NCI-H1436 treated with DMSO at 0.1 percent for 48 hours (cell line): ENCODE measurements around the gene GABRE.
"Not testable (repeated sequence)": the region's sequence is repeated elsewhere in the genome, so short reads cannot be mapped to it uniquely, and the experiment has no call there.

Experiments used
- DNase-seq: peaks from one replicate; lab custom pipeline; 2025; lab: John Stamatoyannopoulos, UW

The GABRE gene

DNA sequence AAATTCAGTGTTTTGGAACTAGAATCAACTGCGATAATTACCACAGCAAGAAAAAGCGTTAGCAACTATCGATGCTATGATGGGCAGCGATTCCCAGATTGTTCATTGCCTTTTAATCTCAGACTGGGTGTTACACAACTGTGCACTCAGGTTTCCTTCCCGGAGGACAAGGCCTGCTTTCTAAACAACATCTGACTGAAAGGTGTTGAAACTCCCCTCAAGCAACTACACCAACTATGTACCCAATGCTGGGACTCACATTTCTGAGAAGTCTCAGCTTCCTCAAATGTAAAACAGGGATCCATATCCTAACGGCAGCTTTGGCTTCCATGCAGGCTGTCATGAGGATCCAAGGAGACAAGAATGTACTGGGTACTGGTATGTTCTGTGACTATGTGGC, 8.2 kb downstream of the GABRE start:
- no peak for DNase-seq

- no peak for DNase-seq
These were observed 12.4 kb downstream of the GABRE start for GRCh38 chrX:151962034-151962433.

GRCh38 chrX:151958101-151958500, 16.4 kb downstream of the GABRE start:
- no peak for DNase-seq

DNA sequence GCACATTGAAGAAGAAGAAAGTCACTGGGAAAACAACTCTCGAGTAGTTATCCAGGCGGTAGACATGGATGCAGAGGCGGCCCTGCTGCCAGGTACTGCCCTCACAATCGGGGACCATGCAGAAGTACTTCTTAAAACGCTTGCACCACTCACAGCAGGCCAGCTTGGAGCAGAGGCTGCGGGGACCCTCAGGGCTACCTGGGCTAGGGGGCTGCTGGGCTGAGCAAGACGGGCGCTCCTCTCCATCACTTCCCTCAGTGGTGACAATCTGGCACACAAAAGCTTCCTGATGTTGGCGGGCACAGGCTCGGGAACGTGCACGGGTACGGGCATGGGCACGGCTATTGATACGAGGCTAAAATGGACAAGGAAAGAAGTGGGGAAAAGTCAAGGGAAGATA, 19.7 kb downstream of the GABRE start:
- DNase-seq, result no peak

DNA sequence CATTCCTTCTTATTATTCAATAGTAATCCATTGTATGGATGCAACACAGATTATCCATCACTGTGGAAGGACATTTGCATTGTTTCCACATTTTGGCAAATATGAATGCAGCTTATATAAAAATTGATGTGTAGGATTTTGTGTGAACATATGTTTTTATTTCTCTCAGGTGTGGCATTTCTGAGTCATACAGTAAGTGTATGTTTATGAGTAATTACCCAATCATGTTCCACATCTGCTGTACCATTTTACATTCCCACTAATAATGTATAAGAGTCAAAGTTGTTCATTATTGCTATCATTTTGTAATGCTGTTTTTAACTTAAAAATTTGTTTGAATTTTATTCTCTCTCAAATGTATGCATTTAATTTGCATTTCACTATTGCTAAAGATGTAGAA, 36.3 kb downstream of the GABRE start:
- no peak for DNase-seq

GRCh38 chrX:151935358-151935757, 39.1 kb downstream of the GABRE start:
- no peak for DNase-seq

DNA sequence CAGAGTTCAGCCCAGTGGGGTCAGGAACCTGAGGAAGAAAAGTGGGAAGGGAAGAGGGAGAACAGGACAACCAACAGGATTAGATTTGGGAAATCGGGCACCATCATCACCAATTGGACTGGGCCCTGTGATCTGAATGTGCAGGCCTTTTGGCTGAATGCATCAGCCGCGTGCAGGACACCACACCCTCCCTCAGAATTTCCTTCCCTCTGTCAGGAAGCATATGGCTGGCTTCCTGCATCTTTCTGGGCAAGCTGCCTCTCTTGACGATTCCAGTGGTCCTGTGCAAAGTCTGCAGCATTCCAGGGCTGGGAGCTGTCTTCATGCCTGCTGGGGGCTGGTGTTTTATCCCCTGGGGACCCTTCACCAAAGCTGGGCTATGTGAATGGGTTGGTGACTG, 45.4 kb downstream of the GABRE start:
- no peak for DNase-seq

DNA sequence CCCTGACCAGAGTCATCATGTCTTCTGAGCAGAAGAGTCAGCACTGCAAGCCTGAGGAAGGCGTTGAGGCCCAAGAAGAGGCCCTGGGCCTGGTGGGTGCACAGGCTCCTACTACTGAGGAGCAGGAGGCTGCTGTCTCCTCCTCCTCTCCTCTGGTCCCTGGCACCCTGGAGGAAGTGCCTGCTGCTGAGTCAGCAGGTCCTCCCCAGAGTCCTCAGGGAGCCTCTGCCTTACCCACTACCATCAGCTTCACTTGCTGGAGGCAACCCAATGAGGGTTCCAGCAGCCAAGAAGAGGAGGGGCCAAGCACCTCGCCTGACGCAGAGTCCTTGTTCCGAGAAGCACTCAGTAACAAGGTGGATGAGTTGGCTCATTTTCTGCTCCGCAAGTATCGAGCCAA, 50.8 kb downstream of the GABRE start:
- no peak for DNase-seq

DNA sequence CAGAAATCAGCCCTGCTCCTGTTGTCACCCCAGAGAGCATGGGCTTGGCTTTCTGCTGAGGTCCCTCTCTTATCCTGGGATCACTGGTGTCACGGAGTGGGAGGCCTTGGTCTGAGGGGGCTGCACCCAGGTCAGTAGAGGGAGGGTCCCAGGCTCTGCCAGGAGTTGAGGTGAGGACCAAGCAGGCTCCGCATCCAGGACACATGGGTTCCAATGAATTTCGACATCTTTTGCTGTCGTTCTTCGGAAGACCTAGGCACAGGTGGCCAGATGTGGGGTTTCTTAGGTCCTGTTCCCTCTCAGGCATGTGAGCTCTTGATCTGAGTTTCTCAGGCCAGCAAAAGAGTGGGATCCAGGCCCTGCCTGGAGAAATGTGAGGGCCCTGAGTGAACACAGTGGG, 51.8 kb downstream of the GABRE start:
- DNase-seq, result no peak

- DNase-seq, result no peak
These were observed 52.6 kb downstream of the GABRE start for GRCh38 chrX:151921866-151922265.

DNA sequence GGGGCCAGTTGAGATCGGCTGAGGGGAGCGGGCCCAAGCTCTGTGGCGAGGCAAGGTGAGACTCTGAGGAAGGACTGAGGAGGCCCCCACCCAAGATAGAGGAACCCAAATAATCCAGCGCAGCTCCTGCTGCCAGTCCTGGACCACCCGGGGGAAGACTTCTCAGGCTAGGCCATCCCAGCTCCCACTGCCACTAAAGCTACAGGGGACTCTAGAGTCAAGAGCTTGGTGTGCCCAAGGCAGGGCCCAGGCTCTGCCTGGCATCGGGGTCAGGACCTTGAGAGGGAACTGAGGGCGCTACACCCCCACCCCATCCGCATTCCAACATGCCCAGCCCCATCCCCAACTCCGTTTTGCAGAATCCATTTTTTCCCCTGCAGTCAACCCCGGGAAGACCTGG, 53.2 kb downstream of the GABRE start:
- no peak for DNase-seq

DNA sequence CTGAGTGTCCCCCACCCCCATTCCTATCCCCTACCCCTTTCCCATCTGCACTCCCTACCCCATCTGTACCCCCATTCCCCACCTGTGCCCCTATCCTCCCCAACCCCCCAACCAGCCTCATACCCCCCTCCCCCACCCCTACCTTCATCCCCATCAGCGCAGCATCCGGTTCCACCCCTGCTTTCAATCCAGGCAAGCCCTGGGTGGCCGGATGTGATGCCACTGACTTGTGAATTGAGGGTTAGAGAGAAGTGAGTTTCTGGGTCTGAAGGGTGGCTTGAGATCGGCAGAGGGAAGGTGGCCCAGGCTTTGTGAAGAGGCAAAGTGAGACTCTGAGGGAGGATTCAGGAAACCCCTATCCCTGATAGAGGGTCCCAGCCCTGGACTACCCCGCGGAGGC, 53.9 kb downstream of the GABRE start:
- DNase-seq, result no peak

DNA sequence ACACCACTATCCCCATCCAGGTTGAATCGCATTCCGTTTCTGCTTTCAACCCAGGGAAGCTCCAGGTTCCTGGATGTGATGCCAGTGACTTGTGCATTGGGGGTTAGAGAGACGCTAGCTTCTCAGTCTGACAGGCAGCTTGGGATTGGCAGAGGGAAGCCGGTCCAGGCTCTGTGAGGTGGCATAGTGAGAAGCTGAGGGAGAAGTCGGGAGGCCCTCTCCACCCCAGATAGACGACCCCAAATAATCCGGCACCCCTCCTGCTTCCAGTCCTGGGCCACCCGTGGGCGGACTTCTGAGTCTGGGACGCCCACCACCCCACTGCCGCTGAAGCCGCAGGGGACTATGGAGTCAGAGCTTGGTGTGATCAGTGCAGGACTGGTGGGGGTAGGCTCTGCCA, 54.4 kb downstream of the GABRE start:
- no peak for DNase-seq

GRCh38 chrX:151919610-151920009, 54.9 kb downstream of the GABRE start:
- no peak for DNase-seq

DNA sequence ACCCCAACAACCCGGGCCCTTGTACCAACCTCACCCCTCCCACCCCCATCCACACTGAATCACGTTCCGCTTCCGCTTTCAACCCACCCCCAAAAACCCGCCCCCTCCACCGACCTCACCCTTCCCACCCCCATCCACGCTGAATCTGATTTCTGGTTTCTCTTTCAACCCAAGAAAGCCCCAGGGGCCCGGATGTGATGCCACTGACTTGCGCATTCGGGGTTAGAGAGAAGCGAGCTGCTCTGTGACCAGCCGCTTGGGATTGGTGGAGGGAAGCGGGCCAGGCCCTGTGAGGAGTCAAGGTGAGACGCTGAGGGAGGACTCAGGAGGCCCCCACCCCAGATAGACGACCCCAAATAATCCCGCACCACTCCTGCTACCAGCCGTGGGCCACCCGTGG, 55.7 kb downstream of the GABRE start:
- not testable (repeated sequence) for DNase-seq

DNA sequence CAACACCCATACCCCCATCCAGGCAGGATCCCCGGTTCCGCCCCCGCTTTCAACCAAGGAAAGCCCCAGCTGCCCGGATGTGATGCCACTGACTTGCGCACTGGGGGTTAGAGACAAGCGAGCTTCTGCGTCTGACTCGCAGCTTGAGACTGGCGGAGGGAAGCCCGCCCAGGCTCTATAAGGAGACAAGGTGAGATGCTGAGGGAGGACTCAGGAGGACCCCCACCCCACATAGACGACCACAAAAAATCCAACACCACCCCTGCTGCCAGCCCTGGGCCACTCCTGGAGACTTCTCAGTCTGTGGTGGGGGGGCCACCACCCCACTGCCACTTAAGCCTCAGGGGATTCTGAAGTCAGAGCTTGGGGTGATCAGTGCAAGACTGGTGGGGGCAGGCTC, 61.7 kb downstream of the GABRE start, which contains the start of gene MAGEA4:
Gene MAGEA4 (plus strand): TSS at position 110 of the 400 bp plus-strand sequence. CDS start 10,776 bp downstream, outside the sequence.
- DNase-seq, result no peak

- DNase-seq, result no peak
These were observed 62.3 kb downstream of the GABRE start for GRCh38 chrX:151912221-151912620.

GRCh38 chrX:151904989-151905388, 69.5 kb downstream of the GABRE start:
- DNase-seq, result no peak
